Keratinocyte (primary cell): Measurements from ENCODE around the gene DALRD3. TPM values are rescaled to one million over a fixed set of nuclear protein-coding genes. Genes with fewer than 3 reads are reported as not detected.

Experiments
- DNase-seq: peaks from one replicate; pipeline ENCODE4 v3.0.0-alpha.2; 2011; ENCODE audit warnings: low read depth, missing footprints, low spot score
- FAIRE-seq: peaks from 2 replicates; lab custom pipeline; 2011; peaks lifted over from hg19 to GRCh38; lab: Jason Lieb, UNC
- H2AFZ ChIP-seq: 2 replicates; pipeline ENCODE4 v1.6.0; 2012; ENCODE audit warnings: low read length, control low read depth, inconsistent platforms; ENCODE audit not compliant: control insufficient read depth
- H3K27ac ChIP-seq: 2 replicates; pipeline ENCODE4 v1.5.1; 2011; ENCODE audit warnings: low read length; ENCODE audit not compliant: control insufficient read depth, insufficient read depth
- H3K27me3 ChIP-seq: 3 replicates; pipeline ENCODE4 v1.6.0; 2011; ENCODE audit warnings: low read length; ENCODE audit not compliant: control insufficient read depth, insufficient read depth; ENCODE audit errors: extremely low read depth
- H3K36me3 ChIP-seq, 2 experiments: 2 replicates in 1 of 2; 3 replicates in 1 of 2; pipeline ENCODE4 v1.5.1; 2011; ENCODE audit warnings: low read length in 2 of 2, mild to moderate bottlenecking in 1 of 2; ENCODE audit not compliant: control insufficient read depth in 2 of 2, insufficient read depth in 2 of 2; ENCODE audit errors: extremely low read depth in 1 of 2
- H3K4me1 ChIP-seq: 3 replicates; pipeline ENCODE4 v1.5.1; 2011; ENCODE audit warnings: low read length; ENCODE audit not compliant: control insufficient read depth, insufficient read depth; ENCODE audit errors: extremely low read depth
- H3K4me2 ChIP-seq: 3 replicates; pipeline ENCODE4 v1.6.0; 2011; ENCODE audit warnings: low read depth, low read length; ENCODE audit not compliant: control insufficient read depth, insufficient read depth; ENCODE audit errors: extremely low read depth
- H3K4me3 ChIP-seq, 3 experiments: fragments of 200-600 bp in 1 of 3; sonication (generic) in 1 of 3; 2 replicates in 2 of 3; 3 replicates in 1 of 3; pipeline ENCODE4 v1.5.1; 2011 to 2016; ENCODE audit warnings: low read length in 3 of 3, mild to moderate bottlenecking in 3 of 3, control low read depth in 2 of 3, inconsistent platforms in 1 of 3, low read depth in 1 of 3, mixed read lengths in 1 of 3, mixed run types in 1 of 3, moderate library complexity in 1 of 3; ENCODE audit not compliant: control insufficient read depth in 2 of 3, insufficient read depth in 2 of 3; ENCODE audit errors: extremely low read depth in 1 of 3
- H3K79me2 ChIP-seq: 2 replicates; pipeline ENCODE4 v1.6.0; 2012; ENCODE audit warnings: low read length; ENCODE audit not compliant: control insufficient read depth, insufficient read depth
- H3K9ac ChIP-seq: 3 replicates; pipeline ENCODE4 v1.6.0; 2011; ENCODE audit warnings: low read length; ENCODE audit not compliant: control insufficient read depth, insufficient read depth; ENCODE audit errors: extremely low read depth
- H3K9me1 ChIP-seq: 3 replicates; pipeline ENCODE4 v1.6.0; 2011; ENCODE audit warnings: low read length; ENCODE audit not compliant: control insufficient read depth, insufficient read depth; ENCODE audit errors: extremely low read depth
- H3K9me3 ChIP-seq: 2 replicates; pipeline ENCODE4 v1.5.1; 2012; ENCODE audit warnings: low read depth, low read length; ENCODE audit not compliant: control insufficient read depth
- H4K20me1 ChIP-seq: 3 replicates; pipeline ENCODE4 v1.6.0; 2011; ENCODE audit warnings: low read length; ENCODE audit not compliant: control insufficient read depth, insufficient read depth; ENCODE audit errors: extremely low read depth
- CTCF ChIP-seq, 3 experiments: IDR thresholded peaks in 1 of 3; conservative IDR thresholded peaks in 1 of 3; optimal IDR thresholded peaks in 1 of 3; 2 replicates in 2 of 3; 3 replicates in 1 of 3; pipeline versions ENCODE3 to v1.5.1; 2011; ENCODE audit warnings: low read length in 3 of 3, mild to moderate bottlenecking in 3 of 3, moderate library complexity in 2 of 3, control low read depth in 1 of 3, inconsistent platforms in 1 of 3; ENCODE audit not compliant: insufficient read depth in 2 of 3; ENCODE audit errors: extremely low read depth in 1 of 3
- EZH2 ChIP-seq: IDR thresholded peaks from one replicate; pipeline ENCODE4 v1.6.1; 2012; ENCODE audit warnings: inconsistent platforms, mild to moderate bottlenecking, low read length, moderate library complexity
- dilution Hi-C: fragments of 300-500 bp; cut with MboI; formaldehyde crosslinking; loops from one replicate; pipeline ENCODE4 v1.7.0; 2020; ENCODE audit warnings: low sequenced_read_pairs; ENCODE audit not compliant: extremely low pct_ligation_motif_present
- polyA plus RNA-seq, 5 experiments: library from polyadenylated mRNA; depleted of rRNA in 3 of 5; stranded (reverse) in 3 of 5; stranded (forward) in 1 of 5; unstranded in 1 of 5; fragments of >200 nt; gene quantifications; 1 replicate in 1 of 5; 2 replicates in 3 of 5; 3 replicates in 1 of 5; pipeline versions ENCODE4 v1.2.1 to v1.2.3, GENCODE V29; 2011 to 2012; ENCODE audit warnings: missing spikeins in 2 of 5, low read depth in 1 of 5, low replicate concordance in 1 of 5

DALRD3 gene
- polyA plus RNA-seq, 1 donor (not counting 4 experiments of a cell fraction or from before 2014, with no cell fraction given), result 33.7 TPM

- TF ChIP-seq EZH2 (no peak), CTCF (optimal IDR thresholded peaks at IDR 0.05 in 1 of 3, IDR thresholded peaks at IDR 0.05 in 1 of 3, conservative IDR thresholded peaks at IDR 0.05 in 1 of 3; ENCODE audit: extremely low read depth in 1 of 3, insufficient read depth in 2 of 3, low read length in 3 of 3) (no peak)
- Histone ChIP-seq H3K27ac (no peak overlapping the region), H3K4me2 (no peak overlapping the region), H4K20me1 (peaks cover 4% of the 10 kb centered on the region), H3K4me1 (peaks cover 38% of the 10 kb centered on the region), H3K9me1 (peaks cover 3% of the 10 kb centered on the region), H3K27me3 (no peaks in the 10 kb centered on the region), H3K9ac (no peak overlapping the region), H3K36me3 (peaks cover 29 to 52% of the 10 kb centered on the region in 2 experiments), H3K79me2 (peaks cover 81% of the 10 kb centered on the region), H3K9me3 (no peaks in the 10 kb centered on the region), H2AFZ (no peak overlapping the region), H3K4me3 (no peak overlapping the region)
- DNase-seq, result no peak
- dilution Hi-C loops, result no loop called here
- no peak for FAIRE-seq
Measured at GRCh38 chr3:49024449-49024848, 6.1 kb upstream of the DALRD3 start.

GRCh38 chr3:49023775-49024174 is 5.4 kb upstream of the DALRD3 start:
- H3K9me3 ChIP-seq, result no peaks in the 10 kb centered on the region
- H4K20me1 ChIP-seq, result peaks cover 4% of the 10 kb centered on the region
- no peak for TF ChIP-seq EZH2
- TF ChIP-seq CTCF (optimal IDR thresholded peaks at IDR 0.05 in 1 of 3, IDR thresholded peaks at IDR 0.05 in 1 of 3, conservative IDR thresholded peaks at IDR 0.05 in 1 of 3; ENCODE audit: extremely low read depth in 1 of 3, insufficient read depth in 2 of 3, low read length in 3 of 3), result no peak
- peaks cover 29 to 52% of the 10 kb centered on the region in 2 experiments for H3K36me3 ChIP-seq
- H2AFZ ChIP-seq, result no peak overlapping the region
- H3K79me2 ChIP-seq, result peaks cover 77% of the 10 kb centered on the region
- H3K4me1 ChIP-seq, result peaks cover 42% of the 10 kb centered on the region
- H3K4me3 ChIP-seq, result no peak overlapping the region
- H3K27ac ChIP-seq, result no peak overlapping the region
- no peak for FAIRE-seq
- H3K4me2 ChIP-seq, result no peak overlapping the region
- dilution Hi-C loops, result no loop called here
- peaks cover 3% of the 10 kb centered on the region for H3K9me1 ChIP-seq
- no peak overlapping the region for H3K9ac ChIP-seq
- no peaks in the 10 kb centered on the region for H3K27me3 ChIP-seq
- no peak for DNase-seq
